ENCODE data around the gene ANXA2. TPM values are rescaled to one million over a fixed set of nuclear protein-coding genes. Genes with fewer than 3 reads are reported as not detected.

ANXA2 gene
- total and polyA plus RNA-seq, 10 of the 15 experiments (the other 5 are each of a cell fraction or from before 2014, with no cell fraction given), result 135 to 540 (median 281) TPM

DNA sequence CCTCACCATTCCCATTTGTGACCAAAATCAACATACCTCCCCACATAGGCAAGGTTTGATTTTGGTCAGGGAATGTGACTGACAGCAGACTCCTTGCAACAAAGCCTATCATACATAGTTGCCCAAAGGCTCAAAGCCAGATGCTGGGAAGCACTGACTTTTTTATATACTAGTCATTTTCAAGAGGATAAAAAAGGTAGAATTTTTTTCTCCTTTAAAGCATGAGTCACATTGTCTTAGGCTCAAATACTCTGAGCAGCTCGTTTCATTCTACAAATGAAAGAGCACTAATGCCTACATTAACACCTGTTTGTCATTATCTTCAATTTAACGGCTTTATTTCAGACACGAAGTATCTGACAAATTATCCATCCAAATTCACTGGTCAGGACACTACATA is 45.0 kb upstream of the ANXA2 start:
- FAIRE-seq (no peak), DNase-seq (ENCODE audit: low read depth, low spot score) (no peak), ATAC-seq (no peak)
- intact Hi-C loops (cut with micrococcal nuclease; ENCODE audit: unreplicated experiment) (loop anchor here (5.0 kb wide), 1 partner anchor 80 kb away; no protein-coding TSS in a partner anchor), in situ Hi-C loops (cut with MboI) (no loop called here)
- Histone ChIP-seq H3K4me2 (ENCODE audit: control insufficient read depth, insufficient read depth) (no peak overlapping the region), H3K4me3 (no peak overlapping the region), H3K9me3 (replicated peaks; ENCODE audit: control insufficient read depth, insufficient read depth, low read length) (no peaks in the 10 kb centered on the region), H3K4me1 (ENCODE audit: control insufficient read depth, insufficient read depth, low read length) (no peaks in the 10 kb centered on the region), H3K79me2 (ENCODE audit: control insufficient read depth, insufficient read depth, low read length) (no peaks in the 10 kb centered on the region), H3K27ac (ENCODE audit: control insufficient read depth, insufficient read depth) (no peak overlapping the region), H3K9ac (ENCODE audit: control insufficient read depth, insufficient read depth, low read length) (no peak overlapping the region), H2AFZ (ENCODE audit: control insufficient read depth, low read depth, low read length) (no peak overlapping the region), H4K20me1 (ENCODE audit: control insufficient read depth, insufficient read depth) (no peaks in the 10 kb centered on the region), H3K36me3 (ENCODE audit: control insufficient read depth in 2 of 2, insufficient read depth in 2 of 2, low read length in 1 of 2) (peaks cover 0 to 6% of the 10 kb centered on the region in 2 experiments; a peak in 1 of 4 replicates), H3K27me3 (replicated peaks in 1 of 2; ENCODE audit: control insufficient read depth in 2 of 2, insufficient read depth in 2 of 2, low read length in 1 of 2) (no peaks in the 10 kb centered on the region)
- POLR2A ChIA-PET, result no interaction called here
- WGBS (ENCODE audit: insufficient coverage, insufficient replicate concordance, low lambda C conversion rate, missing lambda C conversion rate), result 97% methylated on average over 3 of the region's 3 CpGs
- TF ChIP-seq, protein P1, sequence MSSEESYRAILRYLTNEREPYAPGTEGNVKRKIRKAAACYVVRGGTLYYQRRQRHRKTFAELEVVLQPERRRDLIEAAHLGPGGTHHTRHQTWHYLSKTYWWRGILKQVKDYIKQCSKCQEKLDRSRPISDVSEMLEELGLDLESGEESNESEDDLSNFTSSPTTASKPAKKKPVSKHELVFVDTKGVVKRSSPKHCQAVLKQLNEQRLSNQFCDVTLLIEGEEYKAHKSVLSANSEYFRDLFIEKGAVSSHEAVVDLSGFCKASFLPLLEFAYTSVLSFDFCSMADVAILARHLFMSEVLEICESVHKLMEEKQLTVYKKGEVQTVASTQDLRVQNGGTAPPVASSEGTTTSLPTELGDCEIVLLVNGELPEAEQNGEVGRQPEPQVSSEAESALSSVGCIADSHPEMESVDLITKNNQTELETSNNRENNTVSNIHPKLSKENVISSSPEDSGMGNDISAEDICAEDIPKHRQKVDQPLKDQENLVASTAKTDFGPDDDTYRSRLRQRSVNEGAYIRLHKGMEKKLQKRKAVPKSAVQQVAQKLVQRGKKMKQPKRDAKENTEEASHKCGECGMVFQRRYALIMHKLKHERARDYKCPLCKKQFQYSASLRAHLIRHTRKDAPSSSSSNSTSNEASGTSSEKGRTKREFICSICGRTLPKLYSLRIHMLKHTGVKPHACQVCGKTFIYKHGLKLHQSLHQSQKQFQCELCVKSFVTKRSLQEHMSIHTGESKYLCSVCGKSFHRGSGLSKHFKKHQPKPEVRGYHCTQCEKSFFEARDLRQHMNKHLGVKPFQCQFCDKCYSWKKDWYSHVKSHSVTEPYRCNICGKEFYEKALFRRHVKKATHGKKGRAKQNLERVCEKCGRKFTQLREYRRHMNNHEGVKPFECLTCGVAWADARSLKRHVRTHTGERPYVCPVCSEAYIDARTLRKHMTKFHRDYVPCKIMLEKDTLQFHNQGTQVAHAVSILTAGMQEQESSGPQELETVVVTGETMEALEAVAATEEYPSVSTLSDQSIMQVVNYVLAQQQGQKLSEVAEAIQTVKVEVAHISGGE (CRISPR knock-in tag; IDR thresholded peaks at IDR 0.05), result no peak
- TF ChIP-seq TCF12 (IDR thresholded peaks at IDR 0.05; ENCODE audit: low read depth, low read length) (no peak), SIN3A (IDR thresholded peaks at IDR 0.05; ENCODE audit: low read depth, low read length) (no peak), CEBPB (IDR thresholded peaks at IDR 0.05; ENCODE audit: borderline replicate concordance in 1 of 2, low read depth in 2 of 2, low read length in 2 of 2) (no peak), LARP7 (IDR thresholded peaks at IDR 0.05) (no peak), KAT2A (conservative IDR thresholded peaks at IDR 0.05; ENCODE audit: control insufficient read depth, low read depth, low read length) (no peak), SPI1 (IDR thresholded peaks at IDR 0.05; ENCODE audit: borderline replicate concordance, insufficient read depth, low read depth, low read length) (no peak), EZH2 (IDR thresholded peaks at IDR 0.05; ENCODE audit: borderline replicate concordance, control insufficient read depth, low read depth, low read length) (no peak), KDM1A (IDR thresholded peaks at IDR 0.05; ENCODE audit: borderline replicate concordance) (no peak)
- TF ChIP-seq, protein P2, sequence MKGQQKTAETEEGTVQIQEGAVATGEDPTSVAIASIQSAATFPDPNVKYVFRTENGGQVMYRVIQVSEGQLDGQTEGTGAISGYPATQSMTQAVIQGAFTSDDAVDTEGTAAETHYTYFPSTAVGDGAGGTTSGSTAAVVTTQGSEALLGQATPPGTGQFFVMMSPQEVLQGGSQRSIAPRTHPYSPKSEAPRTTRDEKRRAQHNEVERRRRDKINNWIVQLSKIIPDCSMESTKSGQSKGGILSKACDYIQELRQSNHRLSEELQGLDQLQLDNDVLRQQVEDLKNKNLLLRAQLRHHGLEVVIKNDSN (IDR thresholded peaks at IDR 0.05; ENCODE audit: borderline replicate concordance, extremely low read length, insufficient read depth, low read depth, low read length), result no peak
- TF ChIP-seq, protein P3, sequence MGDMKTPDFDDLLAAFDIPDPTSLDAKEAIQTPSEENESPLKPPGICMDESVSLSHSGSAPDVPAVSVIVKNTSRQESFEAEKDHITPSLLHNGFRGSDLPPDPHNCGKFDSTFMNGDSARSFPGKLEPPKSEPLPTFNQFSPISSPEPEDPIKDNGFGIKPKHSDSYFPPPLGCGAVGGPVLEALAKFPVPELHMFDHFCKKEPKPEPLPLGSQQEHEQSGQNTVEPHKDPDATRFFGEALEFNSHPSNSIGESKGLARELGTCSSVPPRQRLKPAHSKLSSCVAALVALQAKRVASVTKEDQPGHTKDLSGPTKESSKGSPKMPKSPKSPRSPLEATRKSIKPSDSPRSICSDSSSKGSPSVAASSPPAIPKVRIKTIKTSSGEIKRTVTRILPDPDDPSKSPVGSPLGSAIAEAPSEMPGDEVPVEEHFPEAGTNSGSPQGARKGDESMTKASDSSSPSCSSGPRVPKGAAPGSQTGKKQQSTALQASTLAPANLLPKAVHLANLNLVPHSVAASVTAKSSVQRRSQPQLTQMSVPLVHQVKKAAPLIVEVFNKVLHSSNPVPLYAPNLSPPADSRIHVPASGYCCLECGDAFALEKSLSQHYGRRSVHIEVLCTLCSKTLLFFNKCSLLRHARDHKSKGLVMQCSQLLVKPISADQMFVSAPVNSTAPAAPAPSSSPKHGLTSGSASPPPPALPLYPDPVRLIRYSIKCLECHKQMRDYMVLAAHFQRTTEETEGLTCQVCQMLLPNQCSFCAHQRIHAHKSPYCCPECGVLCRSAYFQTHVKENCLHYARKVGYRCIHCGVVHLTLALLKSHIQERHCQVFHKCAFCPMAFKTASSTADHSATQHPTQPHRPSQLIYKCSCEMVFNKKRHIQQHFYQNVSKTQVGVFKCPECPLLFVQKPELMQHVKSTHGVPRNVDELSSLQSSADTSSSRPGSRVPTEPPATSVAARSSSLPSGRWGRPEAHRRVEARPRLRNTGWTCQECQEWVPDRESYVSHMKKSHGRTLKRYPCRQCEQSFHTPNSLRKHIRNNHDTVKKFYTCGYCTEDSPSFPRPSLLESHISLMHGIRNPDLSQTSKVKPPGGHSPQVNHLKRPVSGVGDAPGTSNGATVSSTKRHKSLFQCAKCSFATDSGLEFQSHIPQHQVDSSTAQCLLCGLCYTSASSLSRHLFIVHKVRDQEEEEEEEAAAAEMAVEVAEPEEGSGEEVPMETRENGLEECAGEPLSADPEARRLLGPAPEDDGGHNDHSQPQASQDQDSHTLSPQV (IDR thresholded peaks at IDR 0.05), result no peak
- CTCF ChIA-PET, result interaction anchor here (0.6 to 2.3 kb wide), 6 partner anchors 10 to 117 kb away, joined by 3 to 9 read pairs (median 5); no protein-coding TSS in a partner anchor
- SMC1A ChIA-PET (ENCODE audit: uncharacterized antibody, unreplicated experiment), result interaction anchor here (0.7 to 1.6 kb wide), 5 partner anchors 8 to 84 kb away, joined by 3 to 8 read pairs (median 4); no protein-coding TSS in a partner anchor
- RAD21 ChIA-PET (ENCODE audit: unreplicated experiment), result interaction anchor here (6.9 kb wide), 1 partner anchor 82 kb away, joined by 44 read pairs; no protein-coding TSS in a partner anchor
- BruUV-seq (replicated peaks), result no TSS peak
